Osteoblast (primary cell): Measurements from ENCODE around the gene TMEM255A. TPM values are rescaled to one million over a fixed set of nuclear protein-coding genes. Genes with fewer than 3 reads are reported as not detected.

ENCODE experiments used
- DNase-seq: peaks from one replicate; pipeline ENCODE4 v3.0.0; 2011; ENCODE audit warnings: low spot score, mixed read lengths; ENCODE audit not compliant: insufficient read length; ENCODE audit errors: missing footprints
- H2AFZ ChIP-seq: 2 replicates; pipeline ENCODE4 v1.6.0; 2011; ENCODE audit warnings: mild to moderate bottlenecking, low read length
- H3K27ac ChIP-seq: 2 replicates; pipeline ENCODE4 v1.5.1; 2011; ENCODE audit warnings: mild to moderate bottlenecking, low read depth, low read length, moderate library complexity
- H3K27me3 ChIP-seq: 2 replicates; pipeline ENCODE4 v1.6.0; 2012; ENCODE audit warnings: mild to moderate bottlenecking, control low read depth, inconsistent platforms, low read length, moderate library complexity; ENCODE audit not compliant: insufficient read depth
- H3K36me3 ChIP-seq: 2 replicates; pipeline ENCODE4 v1.5.1; 2011; ENCODE audit warnings: mild to moderate bottlenecking, low read length, control low read depth, moderate library complexity; ENCODE audit not compliant: insufficient read depth
- H3K4me1 ChIP-seq: 2 replicates; pipeline ENCODE4 v1.5.1; 2011; ENCODE audit warnings: mild to moderate bottlenecking, low read length, control low read depth, moderate library complexity; ENCODE audit not compliant: insufficient read depth
- H3K4me2 ChIP-seq: 2 replicates; pipeline ENCODE4 v1.6.0; 2011; ENCODE audit warnings: mild to moderate bottlenecking, low read length; ENCODE audit not compliant: insufficient read depth
- H3K4me3 ChIP-seq: fragments of 200-600 bp; sonication (generic); 3 replicates; pipeline ENCODE4 v1.5.1; 2012; ENCODE audit warnings: mild to moderate bottlenecking, low read length, inconsistent platforms; ENCODE audit not compliant: insufficient read depth
- H3K79me2 ChIP-seq: 2 replicates; pipeline ENCODE4 v1.6.0; 2012; ENCODE audit warnings: mild to moderate bottlenecking, low read length, control low read depth, inconsistent platforms; ENCODE audit not compliant: insufficient read depth
- H3K9me3 ChIP-seq: 2 replicates; pipeline ENCODE4 v1.5.1; 2011; ENCODE audit warnings: low read depth, low read length, control low read depth
- H4K20me1 ChIP-seq: 2 replicates; pipeline ENCODE4 v1.6.0; 2012; ENCODE audit warnings: mild to moderate bottlenecking, low read length, control low read depth; ENCODE audit not compliant: insufficient read depth
- total RNA-seq: library from RNA; depleted of rRNA; stranded (reverse); fragments of >200 nt; gene quantifications from 2 replicates; pipeline ENCODE4 v1.2.3, GENCODE V29; 2012
- TF ChIP-seq, protein P1 (sequence below): IDR thresholded peaks from 2 replicates; pipeline ENCODE4 v1.5.1; 2011; ENCODE audit warnings: mild to moderate bottlenecking, low read depth, low read length, moderate library complexity; ENCODE audit errors: extremely low read depth

TMEM255A gene
- total RNA-seq, 1 donor, result under 0.01 TPM

DNA sequence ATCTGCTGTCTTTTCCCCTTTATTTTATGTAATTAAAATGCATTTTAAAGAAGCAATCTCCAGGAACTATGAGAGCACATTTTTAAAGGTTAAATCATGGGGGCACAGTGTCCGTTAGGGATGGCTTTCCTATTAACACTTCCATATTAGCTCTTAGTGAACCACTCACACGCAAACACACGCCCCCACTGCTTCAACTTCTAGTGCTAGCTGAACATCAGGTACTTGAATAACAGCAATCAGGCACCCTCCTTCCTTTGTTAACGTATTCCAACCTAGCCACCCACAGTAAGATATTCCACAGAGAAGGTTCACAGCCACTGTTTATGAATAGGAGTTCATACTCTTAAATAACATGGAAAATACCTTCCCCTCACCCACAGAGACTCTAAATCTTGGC is 9.3 kb downstream of the TMEM255A start:
- H3K36me3 ChIP-seq, result no peaks in the 10 kb centered on the region
- H3K79me2 ChIP-seq, result no peaks in the 10 kb centered on the region
- no peak overlapping the region for H3K27ac ChIP-seq
- H2AFZ ChIP-seq, result no peak overlapping the region
- no peak overlapping the region for H3K4me3 ChIP-seq
- H3K9me3 ChIP-seq, result no peaks in the 10 kb centered on the region
- H3K4me2 ChIP-seq, result no peak overlapping the region
- H3K27me3 ChIP-seq, result peaks cover 11% of the 10 kb centered on the region
- no peaks in the 10 kb centered on the region for H3K4me1 ChIP-seq
- TF ChIP-seq, protein P1, sequence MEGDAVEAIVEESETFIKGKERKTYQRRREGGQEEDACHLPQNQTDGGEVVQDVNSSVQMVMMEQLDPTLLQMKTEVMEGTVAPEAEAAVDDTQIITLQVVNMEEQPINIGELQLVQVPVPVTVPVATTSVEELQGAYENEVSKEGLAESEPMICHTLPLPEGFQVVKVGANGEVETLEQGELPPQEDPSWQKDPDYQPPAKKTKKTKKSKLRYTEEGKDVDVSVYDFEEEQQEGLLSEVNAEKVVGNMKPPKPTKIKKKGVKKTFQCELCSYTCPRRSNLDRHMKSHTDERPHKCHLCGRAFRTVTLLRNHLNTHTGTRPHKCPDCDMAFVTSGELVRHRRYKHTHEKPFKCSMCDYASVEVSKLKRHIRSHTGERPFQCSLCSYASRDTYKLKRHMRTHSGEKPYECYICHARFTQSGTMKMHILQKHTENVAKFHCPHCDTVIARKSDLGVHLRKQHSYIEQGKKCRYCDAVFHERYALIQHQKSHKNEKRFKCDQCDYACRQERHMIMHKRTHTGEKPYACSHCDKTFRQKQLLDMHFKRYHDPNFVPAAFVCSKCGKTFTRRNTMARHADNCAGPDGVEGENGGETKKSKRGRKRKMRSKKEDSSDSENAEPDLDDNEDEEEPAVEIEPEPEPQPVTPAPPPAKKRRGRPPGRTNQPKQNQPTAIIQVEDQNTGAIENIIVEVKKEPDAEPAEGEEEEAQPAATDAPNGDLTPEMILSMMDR, result no peak
- DNase-seq, result no peak
- H4K20me1 ChIP-seq, result no peaks in the 10 kb centered on the region

DNA sequence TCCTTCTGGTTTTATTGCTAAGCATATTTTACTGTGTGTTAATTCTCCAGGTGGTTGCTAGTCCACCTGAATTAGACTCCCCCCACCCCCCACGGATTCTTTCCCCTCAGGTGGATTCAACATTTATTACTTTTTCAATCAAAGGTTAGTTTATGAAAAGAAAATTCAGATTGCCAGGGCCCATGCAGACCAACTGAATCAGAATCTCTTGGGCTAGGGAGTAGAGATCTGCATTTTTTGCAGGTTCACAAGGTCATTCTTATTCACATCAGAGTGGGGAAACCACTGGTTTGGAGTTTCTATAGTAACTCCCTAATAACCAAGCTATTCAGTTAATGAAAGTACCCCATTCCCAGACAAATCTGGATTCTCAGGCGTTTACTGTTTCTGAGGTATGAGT is 9.8 kb downstream of the TMEM255A start:
- Histone ChIP-seq H4K20me1 (no peaks in the 10 kb centered on the region), H3K79me2 (no peaks in the 10 kb centered on the region), H3K36me3 (no peaks in the 10 kb centered on the region), H2AFZ (no peak overlapping the region), H3K4me3 (no peak overlapping the region), H3K27me3 (peaks cover 10% of the 10 kb centered on the region), H3K27ac (no peak overlapping the region), H3K9me3 (no peaks in the 10 kb centered on the region), H3K4me1 (no peaks in the 10 kb centered on the region), H3K4me2 (no peak overlapping the region)
- TF ChIP-seq, protein P1, result no peak
- DNase-seq, result no peak

DNA sequence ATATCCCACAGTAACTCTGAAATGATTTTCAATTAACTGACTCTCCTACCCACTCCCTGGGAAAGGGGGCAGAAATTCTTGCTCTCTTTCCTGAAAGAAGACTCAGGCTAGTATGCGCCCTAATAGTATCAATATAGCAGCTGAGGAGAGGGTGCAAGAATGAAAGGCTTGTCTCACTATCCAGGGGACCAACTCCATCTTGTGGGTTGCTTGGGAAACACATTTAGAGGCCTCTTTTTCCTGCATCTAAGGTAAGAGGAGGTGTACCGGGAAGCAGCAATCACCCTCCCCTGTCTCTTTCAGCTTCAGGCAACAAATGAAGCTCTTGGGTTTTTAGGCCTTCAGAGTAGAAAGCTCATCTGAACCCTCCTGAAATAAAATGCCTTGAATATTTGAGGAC is 11.3 kb downstream of the TMEM255A start:
- H3K4me1 ChIP-seq, result no peaks in the 10 kb centered on the region

DNA sequence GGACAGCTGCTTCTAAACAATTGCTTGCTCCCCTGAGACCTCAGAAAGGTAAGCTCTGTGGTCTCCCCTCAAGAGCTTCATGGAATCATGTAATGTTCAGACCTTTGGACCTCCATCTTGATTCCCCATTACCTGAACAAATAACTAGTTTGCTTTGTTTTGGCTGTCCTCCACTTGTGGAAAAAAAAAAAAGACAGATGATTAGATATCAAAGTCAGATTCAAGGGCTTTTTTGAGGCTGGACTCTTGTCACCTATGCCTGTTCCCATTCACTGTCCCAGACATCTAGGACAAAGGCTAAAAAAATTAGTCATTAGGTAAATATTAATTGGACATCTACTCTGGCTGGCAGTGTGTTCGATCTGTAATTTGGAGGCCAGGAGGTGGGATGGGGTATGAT is 13.3 kb downstream of the TMEM255A start:
- Histone ChIP-seq H4K20me1 (no peaks in the 10 kb centered on the region), H3K4me2 (no peak overlapping the region), H3K27me3 (peaks cover 4% of the 10 kb centered on the region), H3K27ac (no peak overlapping the region), H3K9me3 (no peaks in the 10 kb centered on the region), H3K36me3 (no peaks in the 10 kb centered on the region), H3K4me1 (no peaks in the 10 kb centered on the region), H2AFZ (no peak overlapping the region), H3K4me3 (no peak overlapping the region), H3K79me2 (no peaks in the 10 kb centered on the region)
- DNase-seq, result no peak
- TF ChIP-seq, protein P1, result no peak

More for the DNA sequence above, 11.3 kb downstream of the TMEM255A start:
- DNase-seq, result no peak
- no peaks in the 10 kb centered on the region for H3K36me3 ChIP-seq
- no peaks in the 10 kb centered on the region for H3K79me2 ChIP-seq
- H3K27me3 ChIP-seq, result peaks cover 10% of the 10 kb centered on the region
- no peak overlapping the region for H3K27ac ChIP-seq
- no peak overlapping the region for H2AFZ ChIP-seq
- no peaks in the 10 kb centered on the region for H3K9me3 ChIP-seq
- no peak overlapping the region for H3K4me3 ChIP-seq
- TF ChIP-seq, protein P1, result no peak
- H3K4me2 ChIP-seq, result no peak overlapping the region
- H4K20me1 ChIP-seq, result no peaks in the 10 kb centered on the region
